ENCODE data around the gene AKR1B15.
"Not testable (repeated sequence)": the region's sequence is repeated elsewhere in the genome, so short reads cannot be mapped to it uniquely, and the experiment has no call there.

Gene AKR1B15

DNA sequence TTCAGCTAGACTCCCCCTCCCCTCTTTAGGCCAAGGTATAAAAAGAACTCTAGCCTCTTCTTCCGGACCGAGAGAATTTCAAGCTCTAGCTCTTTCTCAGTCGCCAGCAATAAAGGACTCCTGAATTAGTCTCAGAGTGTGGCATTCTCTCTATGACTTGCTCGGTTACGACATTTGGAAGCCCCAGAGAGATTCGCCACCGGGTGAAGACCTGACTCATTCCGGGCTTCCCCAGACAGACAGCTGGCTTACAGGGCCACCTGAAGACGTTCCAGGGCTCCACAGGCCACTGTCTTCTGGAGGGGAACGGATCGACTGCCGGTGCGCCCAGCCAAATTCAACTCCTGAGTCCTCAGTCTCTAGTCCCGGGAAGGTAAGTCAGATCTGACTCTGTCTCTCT lies at the start of gene AKR1B15:
Gene AKR1B15 (plus strand): TSS at position 234 of the 400 bp plus-strand sequence. CDS start 15,510 bp downstream, outside the sequence.
- no peak for DNase-seq

- DNase-seq, result no peak
Observed at GRCh38 chr7:134500406-134500805, 48.5 kb upstream of the AKR1B15 start.

DNA sequence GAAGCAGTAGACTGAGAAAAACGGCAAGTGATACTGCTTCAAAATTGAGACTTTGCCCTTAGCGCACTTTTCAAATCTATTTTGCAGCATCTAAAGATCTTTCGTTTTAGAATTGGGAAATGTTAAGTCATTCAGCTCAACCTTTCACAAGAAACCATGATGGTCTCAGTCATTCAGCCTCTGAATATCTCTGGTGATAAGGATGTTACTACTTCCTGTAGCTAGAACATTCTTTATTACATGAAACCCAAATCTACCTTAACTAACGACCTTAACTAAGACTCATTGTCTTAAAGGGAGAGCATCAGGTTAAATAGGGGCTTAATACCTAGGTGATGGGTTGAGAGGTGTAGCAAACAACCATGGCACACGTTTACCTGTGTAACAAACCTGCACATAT lies 47.9 kb upstream of the AKR1B15 start:
- DNase-seq, result no peak

DNA sequence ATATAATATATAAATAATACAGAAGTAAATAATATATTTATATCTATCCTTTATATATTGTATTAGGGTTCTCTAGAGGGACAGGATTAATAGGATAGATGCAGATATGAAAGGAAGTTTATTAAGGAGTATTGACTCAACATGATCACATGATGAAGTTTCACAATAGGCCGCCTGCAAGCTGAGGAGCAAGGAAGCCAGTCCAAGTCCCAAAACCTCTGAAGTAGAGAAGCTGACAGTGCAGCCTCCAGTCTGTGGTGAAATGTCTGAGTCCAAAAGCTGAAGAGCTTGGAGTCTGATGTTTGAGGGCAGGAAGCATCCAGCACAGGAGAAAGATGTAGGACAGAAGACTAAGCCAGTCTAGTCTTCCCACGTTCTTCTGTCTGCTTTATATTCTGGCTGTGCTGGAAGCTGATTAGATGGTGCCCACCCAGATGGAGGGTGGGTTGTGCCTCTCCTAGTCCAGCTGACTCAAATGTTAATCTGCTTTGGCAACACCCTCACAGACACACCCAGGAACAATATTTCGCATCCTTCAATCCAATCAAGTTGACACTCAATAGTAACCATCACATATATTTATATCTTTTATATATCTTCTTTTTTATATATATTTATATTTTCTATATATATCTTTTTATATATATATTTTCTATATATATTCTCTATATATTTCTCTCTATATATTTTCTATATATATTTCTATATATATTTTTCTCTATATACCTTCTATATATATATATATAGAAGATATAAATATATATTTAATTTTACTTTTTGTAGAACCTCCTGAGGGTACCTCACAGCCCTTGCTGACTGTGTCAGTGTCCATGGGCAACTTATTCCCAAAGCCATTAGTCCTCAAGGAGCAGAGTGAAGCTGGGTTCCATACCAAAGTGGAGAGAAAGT lies 46.2 kb upstream of the AKR1B15 start:
- no peak for DNase-seq

GRCh38 chr7:134504660-134505164 lies 44.2 kb upstream of the AKR1B15 start:
- no peak for DNase-seq

DNA sequence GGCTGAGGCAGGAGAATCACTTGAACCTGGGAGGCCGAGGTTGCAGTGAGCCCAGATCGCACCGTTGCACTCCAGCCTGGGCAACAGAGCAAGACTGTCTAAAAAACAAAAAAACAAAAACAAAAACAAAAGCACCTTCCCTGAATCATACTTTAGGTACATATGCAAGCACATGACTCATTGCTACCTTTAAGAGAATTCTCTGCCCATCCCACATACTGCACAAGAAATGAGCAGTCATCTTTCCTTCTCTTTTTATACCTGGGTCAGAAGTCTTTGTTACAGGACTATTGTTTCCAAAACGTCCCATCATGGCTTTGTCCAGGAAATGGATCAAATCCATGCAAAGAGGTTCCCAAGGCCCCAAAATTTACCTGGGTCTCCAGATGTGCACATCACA lies 43.1 kb upstream of the AKR1B15 start:
- no peak for DNase-seq

DNA sequence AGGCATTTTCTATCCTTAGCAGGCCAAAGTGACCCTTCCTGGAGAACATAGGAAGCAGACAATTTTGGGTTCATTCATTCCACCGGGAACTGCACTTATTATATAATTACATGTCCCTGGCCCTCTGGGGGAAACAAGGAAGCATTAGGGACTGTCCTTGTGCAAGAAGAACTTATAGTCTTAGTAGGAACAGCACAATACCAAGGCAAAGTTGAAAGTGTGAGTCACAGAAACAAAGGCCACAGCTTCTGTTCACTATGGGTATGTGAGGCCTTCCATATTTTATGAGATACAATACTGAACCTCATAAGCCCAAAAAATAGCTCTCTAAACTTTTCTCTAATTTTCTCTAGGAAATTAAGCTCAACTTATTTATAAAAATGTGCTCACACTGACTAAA lies 39.9 kb upstream of the AKR1B15 start:
- no peak for DNase-seq

GRCh38 chr7:134510646-134511045 lies 38.3 kb upstream of the AKR1B15 start:
- DNase-seq, result no peak

DNA sequence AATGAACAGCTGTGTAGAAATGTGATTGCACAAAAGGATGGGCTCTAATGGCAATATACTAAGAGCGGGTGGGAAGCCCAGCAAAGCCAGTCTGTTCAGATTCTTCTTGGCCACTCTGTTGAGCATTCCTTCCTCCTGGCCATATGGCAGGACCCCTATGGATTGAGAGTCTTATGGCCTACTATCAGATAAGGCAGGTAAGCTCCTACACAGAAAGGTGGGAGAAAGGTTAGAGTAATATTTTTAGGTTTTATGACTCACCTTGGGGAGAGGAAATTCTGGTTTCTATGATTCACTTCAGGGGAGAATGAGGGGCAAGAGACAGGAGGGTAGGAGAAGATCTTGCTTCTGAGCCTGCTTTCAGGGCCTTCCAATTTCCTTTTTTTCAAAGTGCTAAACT lies 36.6 kb upstream of the AKR1B15 start:
- no peak for DNase-seq

DNA sequence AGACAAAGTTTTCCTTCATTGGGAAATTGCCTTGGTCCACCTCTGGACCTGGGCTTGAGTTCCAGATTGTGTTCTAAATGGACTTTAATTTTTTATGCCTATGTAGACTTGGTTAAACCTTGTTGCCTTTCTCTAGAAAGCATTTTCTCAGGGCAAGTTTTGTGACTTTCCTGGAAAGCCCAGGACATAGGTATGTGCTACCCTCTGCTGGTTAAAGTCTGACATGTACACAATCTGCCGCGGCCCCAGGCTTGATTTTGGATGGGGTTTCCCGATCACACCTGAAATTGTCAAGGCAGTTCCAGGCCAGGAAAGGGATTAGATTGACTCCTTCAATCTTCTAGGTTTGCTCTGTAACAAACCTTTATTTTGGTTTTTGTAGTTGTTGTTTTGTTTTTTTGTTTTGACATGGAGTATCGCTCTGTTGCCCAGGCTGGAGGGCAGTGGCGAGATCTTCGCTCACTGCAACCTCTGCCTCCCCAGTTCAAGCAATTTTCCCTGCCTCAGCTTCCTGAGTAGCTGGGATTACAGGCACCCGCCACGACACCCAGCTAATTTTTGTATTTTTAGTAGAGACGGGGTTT lies 35.6 kb upstream of the AKR1B15 start:
- DNase-seq, result peak; percentile 7 to 29

DNA sequence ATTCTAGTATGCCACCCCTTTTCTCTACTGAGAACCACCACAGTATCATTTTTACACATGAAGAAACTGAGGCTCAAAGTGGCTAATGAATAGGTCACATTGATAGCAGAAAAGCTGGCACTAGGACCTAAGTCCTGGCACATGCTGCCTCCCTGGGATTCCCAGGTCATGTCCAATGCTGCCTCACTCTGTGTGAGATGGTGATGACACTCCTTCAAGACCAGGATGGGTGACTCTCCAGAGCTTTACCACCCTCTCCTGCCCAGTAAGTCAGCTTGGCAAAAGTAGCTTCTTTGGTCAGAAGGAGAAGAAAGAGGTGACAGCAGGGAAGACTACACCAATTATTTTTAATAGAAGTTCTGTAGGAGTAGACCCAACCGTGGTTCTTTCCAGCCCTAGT lies 34.8 kb upstream of the AKR1B15 start:
- DNase-seq, result no peak

GRCh38 chr7:134514663-134515062 lies 34.2 kb upstream of the AKR1B15 start:
- DNase-seq, result peak; percentile 4 to 66

DNA sequence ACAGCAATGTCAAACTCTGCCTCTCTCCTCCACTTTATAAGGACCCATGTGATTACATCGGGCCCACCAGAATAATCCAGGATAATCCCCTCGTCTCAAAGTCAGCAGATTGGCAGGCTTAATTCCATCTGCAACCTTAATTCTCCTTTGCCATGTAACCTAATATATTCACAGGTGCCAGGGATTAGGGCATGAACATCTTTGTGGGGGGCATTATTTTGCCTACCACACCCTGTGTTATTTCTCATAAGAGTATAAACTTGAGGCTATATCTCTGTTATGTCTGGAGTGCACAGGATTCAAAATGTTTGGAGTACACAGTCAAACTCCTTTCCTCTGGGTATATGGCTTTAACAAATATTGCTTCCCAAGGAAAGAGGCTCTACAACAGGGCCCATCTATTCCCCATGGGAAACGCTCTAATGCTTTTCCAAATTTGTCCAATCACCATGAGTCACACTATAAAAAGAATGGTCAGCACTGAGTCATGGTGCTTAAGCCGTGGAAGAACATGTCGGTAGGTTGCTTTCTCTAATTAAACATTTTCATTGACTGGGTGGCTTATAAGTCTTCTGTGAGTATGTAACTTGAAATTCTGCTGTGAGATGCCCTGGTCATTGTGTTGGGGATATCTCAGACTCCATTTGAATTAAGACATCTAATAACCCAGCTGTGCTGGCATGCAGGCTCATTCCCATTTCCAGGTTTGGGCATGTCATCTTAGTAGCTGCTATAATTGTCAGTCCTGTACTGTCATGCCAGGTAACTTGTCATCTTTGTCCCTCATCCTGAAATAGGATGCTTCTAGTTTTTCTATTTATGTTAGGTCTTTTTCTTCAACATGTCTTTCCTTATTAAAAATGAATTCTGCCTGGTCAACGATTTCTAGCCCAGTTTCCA lies 33.1 kb upstream of the AKR1B15 start:
- DNase-seq, result no peak

DNA sequence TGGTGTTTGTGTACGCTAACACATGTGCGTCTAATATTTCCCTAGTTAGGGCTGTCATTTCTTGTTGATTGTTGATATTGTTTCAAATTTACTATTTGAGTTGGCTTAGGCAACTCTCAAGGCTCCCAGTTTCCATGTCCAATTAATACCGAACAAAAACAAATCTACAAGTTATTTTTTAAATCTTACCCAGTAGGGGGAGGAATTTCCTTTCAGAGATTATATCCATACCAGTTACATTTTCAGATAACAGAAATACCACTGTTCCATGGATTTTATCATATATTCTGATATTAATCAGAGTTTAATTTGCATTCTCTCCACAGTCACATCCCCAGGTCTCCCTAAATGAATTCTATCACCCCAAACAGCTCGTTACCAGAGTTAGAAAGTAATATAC lies 28.8 kb upstream of the AKR1B15 start:
- no peak for DNase-seq

DNA sequence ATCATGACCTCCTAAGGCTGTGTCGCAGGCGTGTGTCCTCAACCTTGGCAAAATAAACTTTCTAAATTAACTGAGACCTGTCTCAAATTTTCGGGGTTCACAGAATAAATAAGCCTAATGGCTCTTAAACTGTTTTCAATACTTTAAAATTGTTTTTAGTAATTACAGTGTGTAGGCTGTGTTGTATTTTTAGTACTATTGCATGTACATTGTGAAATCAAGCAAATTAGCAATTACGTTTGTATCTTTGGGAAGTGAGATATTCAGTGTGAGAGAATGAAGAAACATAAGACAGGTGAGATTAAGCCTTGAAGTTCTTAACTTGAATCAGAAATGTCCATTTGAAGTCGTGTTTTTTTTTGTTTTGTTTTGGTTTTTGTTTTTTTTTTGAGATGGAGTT lies 26.3 kb upstream of the AKR1B15 start:
- no peak for DNase-seq

DNA sequence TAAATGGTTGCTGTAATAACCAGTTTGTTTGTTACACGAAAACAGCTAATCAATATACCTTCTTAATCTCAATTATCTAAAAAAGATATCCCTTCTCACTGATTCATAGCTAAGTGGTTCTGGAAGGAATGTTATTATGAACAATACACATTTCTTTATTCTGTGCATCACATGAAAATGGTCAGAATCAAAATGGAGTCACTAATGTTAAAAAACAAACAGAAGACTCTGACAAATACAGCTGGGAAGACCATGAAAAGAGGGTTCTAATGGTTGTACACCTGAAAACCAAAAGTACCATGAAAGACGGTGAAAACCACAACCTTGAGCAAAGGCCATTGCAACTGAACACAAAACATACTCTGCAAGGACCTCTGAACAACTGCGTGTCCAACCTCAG lies 23.5 kb upstream of the AKR1B15 start:
- not testable (repeated sequence) for DNase-seq

- DNase-seq, result not testable (repeated sequence)
Observed at GRCh38 chr7:134526552-134527248, 22.2 kb upstream of the AKR1B15 start.

- DNase-seq, result no peak
Observed at GRCh38 chr7:134527979-134528371, 20.9 kb upstream of the AKR1B15 start.

DNA sequence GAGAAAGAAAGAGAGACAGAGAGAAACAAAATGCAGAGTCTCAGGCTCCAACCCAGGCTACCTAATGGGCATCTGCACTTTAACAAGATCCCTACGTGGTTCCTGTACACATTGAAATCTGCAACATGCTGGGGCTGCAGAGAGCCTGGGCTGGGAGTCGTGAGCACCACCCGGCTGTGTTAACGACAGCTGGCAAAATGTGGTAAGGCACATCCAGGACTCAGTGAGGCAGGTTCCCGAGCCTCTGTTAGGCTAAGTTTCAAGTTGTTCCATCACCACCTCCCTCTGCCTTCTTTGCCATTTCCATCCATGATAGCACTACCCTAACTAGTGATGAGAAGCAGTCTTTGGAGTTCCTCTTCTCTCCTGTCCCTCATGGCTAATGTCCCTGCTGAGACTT lies 20.2 kb upstream of the AKR1B15 start:
- no peak for DNase-seq

GRCh38 chr7:134530460-134530859 lies 18.4 kb upstream of the AKR1B15 start:
- no peak for DNase-seq

GRCh38 chr7:134532180-134532953 lies 16.5 kb upstream of the AKR1B15 start:
- no peak for DNase-seq

DNA sequence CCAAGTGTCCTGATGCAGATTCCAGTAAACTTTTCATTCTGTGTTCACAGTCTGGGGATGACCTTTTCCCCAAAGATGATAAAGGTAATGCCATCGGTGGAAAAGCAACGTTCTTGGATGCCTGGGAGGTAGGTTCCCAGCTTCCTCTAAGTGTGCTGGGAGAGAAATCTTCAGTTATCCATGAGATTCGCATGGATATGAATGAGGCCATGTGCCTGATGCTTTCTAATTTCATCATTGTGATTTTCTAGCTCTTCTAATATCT lies 16.0 kb upstream of the AKR1B15 start:
- no peak for DNase-seq

Data from CD4-positive, alpha-beta T cell treated with Interleukin-1 beta for 1 hour (primary cell).